H9 (cell line): ENCODE data around the gene VWA8. TPM values are rescaled to one million over a fixed set of nuclear protein-coding genes. Genes with fewer than 3 reads are reported as not detected.

Source experiments
- DNase-seq: peaks from one replicate; pipeline ENCODE4 v3.0.0-alpha.2; 2017
- H2AFZ ChIP-seq: one replicate; pipeline ENCODE4 v1.6.1; 2013; ENCODE audit warnings: mild to moderate bottlenecking, low read length, control low read depth, moderate library complexity
- H2AK5ac ChIP-seq: 2 replicates; pipeline ENCODE4 v1.6.1; 2013; ENCODE audit warnings: low read length, control low read depth, mixed read lengths; ENCODE audit not compliant: insufficient read length
- H2BK120ac ChIP-seq: one replicate; pipeline ENCODE4 v1.6.1; 2013; ENCODE audit warnings: low read depth, mild to moderate bottlenecking, low read length, control low read depth, inconsistent platforms; ENCODE audit not compliant: poor library complexity, severe bottlenecking
- H2BK12ac ChIP-seq: 2 replicates; pipeline ENCODE4 v1.6.1; 2013; ENCODE audit warnings: low read length, control low read depth, mixed read lengths, low read depth; ENCODE audit not compliant: insufficient read length
- H2BK15ac ChIP-seq: 2 replicates; pipeline ENCODE4 v1.6.1; 2013; ENCODE audit warnings: low read depth, low read length, control low read depth
- H2BK20ac ChIP-seq: one replicate; pipeline ENCODE4 v1.6.1; 2013; ENCODE audit warnings: low read depth, mild to moderate bottlenecking, low read length, control low read depth, inconsistent platforms; ENCODE audit not compliant: poor library complexity, severe bottlenecking
- H2BK5ac ChIP-seq: 2 replicates; pipeline ENCODE4 v1.6.1; 2013; ENCODE audit warnings: low read length, control low read depth, mixed read lengths; ENCODE audit not compliant: insufficient read length
- H3K14ac ChIP-seq: 2 replicates; pipeline ENCODE4 v1.6.1; 2013; ENCODE audit warnings: low read length, control low read depth; ENCODE audit not compliant: insufficient read depth
- H3K18ac ChIP-seq: 2 replicates; pipeline ENCODE4 v1.6.1; 2013; ENCODE audit warnings: low read depth, mild to moderate bottlenecking, mixed read lengths, low read length, control low read depth; ENCODE audit not compliant: insufficient read length
- H3K23ac ChIP-seq: 2 replicates; pipeline ENCODE4 v1.6.1; 2013; ENCODE audit warnings: low read length, control low read depth, mixed read lengths, low read depth; ENCODE audit not compliant: insufficient read length
- H3K23me2 ChIP-seq: 2 replicates; pipeline ENCODE4 v1.6.1; 2013; ENCODE audit warnings: low read depth, mild to moderate bottlenecking, mixed read lengths, low read length, control low read depth; ENCODE audit not compliant: insufficient read length, poor library complexity, severe bottlenecking
- H3K27ac ChIP-seq: 2 replicates; pipeline ENCODE4 v1.5.1; 2013; ENCODE audit warnings: low read length, control low read depth, mixed read lengths, low read depth; ENCODE audit not compliant: insufficient read length
- H3K27me3 ChIP-seq: 2 replicates; pipeline ENCODE4 v1.6.1; 2013; ENCODE audit warnings: low read length, control low read depth, inconsistent platforms; ENCODE audit not compliant: insufficient read depth
- H3K4ac ChIP-seq: 2 replicates; pipeline ENCODE4 v1.6.1; 2013; ENCODE audit warnings: low read depth, mild to moderate bottlenecking, control low read depth, inconsistent platforms, low read length, moderate library complexity
- H3K4me1 ChIP-seq: 2 replicates; pipeline ENCODE4 v1.6.1; 2013; ENCODE audit warnings: low read length, control low read depth, inconsistent platforms; ENCODE audit not compliant: insufficient read depth
- H3K4me2 ChIP-seq: 2 replicates; pipeline ENCODE4 v1.6.1; 2013; ENCODE audit warnings: low read length, control low read depth, mixed read lengths; ENCODE audit not compliant: insufficient read length, insufficient read depth
- H3K56ac ChIP-seq: 2 replicates; pipeline ENCODE4 v1.6.1; 2013; ENCODE audit warnings: low read depth, mild to moderate bottlenecking, mixed read lengths, low read length, control low read depth; ENCODE audit not compliant: insufficient read length
- H3K79me1 ChIP-seq: 2 replicates; pipeline ENCODE4 v1.6.1; 2013; ENCODE audit warnings: low read depth, mild to moderate bottlenecking, moderate library complexity, low read length, control low read depth, inconsistent platforms; ENCODE audit not compliant: insufficient read depth, poor library complexity, severe bottlenecking
- H3K79me2 ChIP-seq: 2 replicates; pipeline ENCODE4 v1.6.1; 2013; ENCODE audit warnings: low read length, control low read depth, inconsistent platforms; ENCODE audit not compliant: insufficient read depth
- H3K9ac ChIP-seq: 2 replicates; pipeline ENCODE4 v1.6.1; 2013; ENCODE audit warnings: low read length, control low read depth, mixed read lengths; ENCODE audit not compliant: insufficient read length; ENCODE audit errors: extremely low read depth
- H3K9me3 ChIP-seq: one replicate; pipeline ENCODE4 v1.6.1; 2013; ENCODE audit warnings: low read depth, low read length, inconsistent platforms; ENCODE audit not compliant: control insufficient read depth
- H3T11ph ChIP-seq: one replicate; pipeline ENCODE4 v1.6.1; 2013; ENCODE audit warnings: mild to moderate bottlenecking, low read length, control low read depth, inconsistent platforms
- H4K20me1 ChIP-seq: one replicate; pipeline ENCODE4 v1.6.1; 2013; ENCODE audit not compliant: control insufficient read depth, insufficient read length, insufficient read depth
- H4K5ac ChIP-seq: 2 replicates; pipeline ENCODE4 v1.6.1; 2013; ENCODE audit warnings: low read depth, mild to moderate bottlenecking, mixed read lengths, low read length, control low read depth; ENCODE audit not compliant: insufficient read length
- H4K8ac ChIP-seq: replicated peaks from 2 replicates; pipeline ENCODE4 v1.6.1; 2013; ENCODE audit warnings: low read length, control low read depth, mixed read lengths, low read depth; ENCODE audit not compliant: insufficient read length
- H4K91ac ChIP-seq: 2 replicates; pipeline ENCODE4 v1.6.1; 2013; ENCODE audit warnings: low read depth, mild to moderate bottlenecking, moderate library complexity, mixed read lengths, low read length, control low read depth; ENCODE audit not compliant: insufficient read length
- H3K27ac Mint-ChIP-seq, 3 experiments: 2 replicates in 2 of 3; 3 replicates in 1 of 3; pipeline ENCODE4 v1.8.0; 2020 to 2021; ENCODE audit warnings: mixed read lengths in 3 of 3, mild to moderate bottlenecking in 1 of 3, moderate library complexity in 1 of 3
- H3K27me3 Mint-ChIP-seq: 2 replicates; pipeline ENCODE4 v1.8.0; 2021; ENCODE audit warnings: low read depth, mild to moderate bottlenecking, moderate library complexity, mixed read lengths
- H3K36me3 Mint-ChIP-seq, 3 experiments: 2 replicates in 2 of 3; 3 replicates in 1 of 3; pipeline ENCODE4 v1.8.0; 2020 to 2021; ENCODE audit warnings: low read depth in 3 of 3, mixed read lengths in 3 of 3; ENCODE audit not compliant: insufficient read depth in 1 of 3
- H3K4me1 Mint-ChIP-seq, 2 experiments: 2 replicates each; pipeline ENCODE4 v1.8.0; 2020; ENCODE audit warnings: mixed read lengths in 2 of 2
- H3K4me3 Mint-ChIP-seq, 2 experiments: 2 replicates in 1 of 2; 3 replicates in 1 of 2; pipeline ENCODE4 v1.8.0; 2020 to 2021; ENCODE audit warnings: mild to moderate bottlenecking in 2 of 2, mixed read lengths in 2 of 2, moderate library complexity in 1 of 2
- H3K9me3 Mint-ChIP-seq, 2 experiments: 2 replicates in 1 of 2; 3 replicates in 1 of 2; pipeline ENCODE4 v1.8.0; 2020; ENCODE audit warnings: mild to moderate bottlenecking in 2 of 2, mixed read lengths in 2 of 2, moderate library complexity in 1 of 2
- WGBS: extraction: QIAGEN DNeasy Blood & Tissue Kit; methylation state at CpG from one replicate; pipeline ENCODE4 v1.1.7; 2013; ENCODE audit warnings: missing lambda C conversion rate, low lambda C conversion rate, mixed read lengths; ENCODE audit not compliant: insufficient read length; ENCODE audit errors: extremely low coverage; 5-methylcytosine and 5-hydroxymethylcytosine counted together
- total RNA-seq: library from RNA; stranded (reverse); gene quantifications from 2 replicates; pipeline ENCODE4 v1.2.1, GENCODE V29; 2021
- TF ChIP-seq, protein P1 (sequence below): fragments of 200-600 bp; sonication (generic); conservative IDR thresholded peaks from 3 replicates; pipeline ENCODE4 v1.8.0; 2021; ENCODE audit warnings: antibody characterized with exemption, mild to moderate bottlenecking

The VWA8 gene
- total RNA-seq, 1 experiment from 2014 or later: 17.4 TPM

DNA sequence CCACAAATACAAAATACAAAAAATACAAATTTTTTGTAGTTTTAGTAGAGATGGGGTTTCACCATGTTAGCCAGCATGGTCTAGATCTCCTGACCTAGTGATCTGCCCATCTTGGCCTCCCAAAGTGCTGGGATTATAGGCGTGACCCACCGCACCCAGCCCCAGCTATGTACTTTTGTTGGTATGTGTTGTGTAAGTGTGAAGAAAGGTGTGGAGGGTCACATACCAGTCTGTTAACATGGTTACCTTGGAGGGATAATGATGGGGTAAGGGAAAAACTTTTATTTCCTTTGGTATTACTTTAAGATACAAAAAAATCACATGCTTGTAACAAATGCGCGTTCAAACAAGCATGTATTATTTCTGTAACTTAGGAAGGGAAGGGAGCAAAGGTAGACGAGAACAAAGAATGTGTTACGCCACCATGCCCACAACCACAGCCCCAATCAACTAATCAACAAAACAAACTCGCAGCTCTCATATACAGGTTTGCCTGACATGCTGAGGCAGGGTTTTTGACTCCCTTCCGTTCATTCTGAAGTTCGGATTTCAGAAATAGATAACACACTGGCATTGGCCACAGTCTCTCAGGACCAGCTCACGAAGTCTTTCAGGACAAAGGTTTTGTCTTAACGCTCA lies 13.5 kb upstream of the VWA8 start:
- Mint-ChIP-seq H3K27ac (no peak overlapping the region), H3K27me3 (no peaks in the 10 kb centered on the region), H3K9me3 (no peaks in the 10 kb centered on the region), H3K4me3 (no peak overlapping the region), H3K36me3 (no peaks in the 10 kb centered on the region), H3K4me1 (peaks cover 33 to 36% of the 10 kb centered on the region in 2 experiments)
- Histone ChIP-seq H3K27me3 (no peaks in the 10 kb centered on the region), H3K27ac (no peak overlapping the region), H2BK20ac (no peak overlapping the region), H3K18ac (no peak overlapping the region), H3K4me1 (peaks cover 4% of the 10 kb centered on the region; the same call in 1 of the 2 replicates), H3K14ac (no peak overlapping the region), H3K23me2 (no peaks in the 10 kb centered on the region), H3K79me2 (no peaks in the 10 kb centered on the region), H2BK120ac (no peak overlapping the region), H4K8ac (no peak overlapping the region), H2BK12ac (no peak overlapping the region), H3T11ph (no peak overlapping the region), H2AFZ (no peak overlapping the region), H4K91ac (no peak overlapping the region), H2AK5ac (no peak overlapping the region), H2BK5ac (no peak overlapping the region), H4K20me1 (no peaks in the 10 kb centered on the region), H3K9me3 (no peaks in the 10 kb centered on the region), H4K5ac (no peak overlapping the region), H3K4ac (no peak overlapping the region), H3K79me1 (no peaks in the 10 kb centered on the region), H3K4me2 (no peak overlapping the region), H2BK15ac (no peak overlapping the region), H3K23ac (no peak overlapping the region), H3K9ac (no peak overlapping the region), H3K56ac (no peak overlapping the region)
- WGBS: no CpG with 5 or more reads among the region's 11 CpGs
- no peak for DNase-seq
- TF ChIP-seq, protein P1, sequence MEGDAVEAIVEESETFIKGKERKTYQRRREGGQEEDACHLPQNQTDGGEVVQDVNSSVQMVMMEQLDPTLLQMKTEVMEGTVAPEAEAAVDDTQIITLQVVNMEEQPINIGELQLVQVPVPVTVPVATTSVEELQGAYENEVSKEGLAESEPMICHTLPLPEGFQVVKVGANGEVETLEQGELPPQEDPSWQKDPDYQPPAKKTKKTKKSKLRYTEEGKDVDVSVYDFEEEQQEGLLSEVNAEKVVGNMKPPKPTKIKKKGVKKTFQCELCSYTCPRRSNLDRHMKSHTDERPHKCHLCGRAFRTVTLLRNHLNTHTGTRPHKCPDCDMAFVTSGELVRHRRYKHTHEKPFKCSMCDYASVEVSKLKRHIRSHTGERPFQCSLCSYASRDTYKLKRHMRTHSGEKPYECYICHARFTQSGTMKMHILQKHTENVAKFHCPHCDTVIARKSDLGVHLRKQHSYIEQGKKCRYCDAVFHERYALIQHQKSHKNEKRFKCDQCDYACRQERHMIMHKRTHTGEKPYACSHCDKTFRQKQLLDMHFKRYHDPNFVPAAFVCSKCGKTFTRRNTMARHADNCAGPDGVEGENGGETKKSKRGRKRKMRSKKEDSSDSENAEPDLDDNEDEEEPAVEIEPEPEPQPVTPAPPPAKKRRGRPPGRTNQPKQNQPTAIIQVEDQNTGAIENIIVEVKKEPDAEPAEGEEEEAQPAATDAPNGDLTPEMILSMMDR: no peak
